GM21825 (cell line): ENCODE data around the gene GFRA1.

Experiments
- ATAC-seq: cut with Tn5 transposase; IDR thresholded peaks from one replicate; pipeline ENCODE4 v1.9.1; 2021; ENCODE audit warnings: mild to moderate bottlenecking, moderate library complexity; ENCODE audit not compliant: unreplicated experiment

The GFRA1 gene

DNA sequence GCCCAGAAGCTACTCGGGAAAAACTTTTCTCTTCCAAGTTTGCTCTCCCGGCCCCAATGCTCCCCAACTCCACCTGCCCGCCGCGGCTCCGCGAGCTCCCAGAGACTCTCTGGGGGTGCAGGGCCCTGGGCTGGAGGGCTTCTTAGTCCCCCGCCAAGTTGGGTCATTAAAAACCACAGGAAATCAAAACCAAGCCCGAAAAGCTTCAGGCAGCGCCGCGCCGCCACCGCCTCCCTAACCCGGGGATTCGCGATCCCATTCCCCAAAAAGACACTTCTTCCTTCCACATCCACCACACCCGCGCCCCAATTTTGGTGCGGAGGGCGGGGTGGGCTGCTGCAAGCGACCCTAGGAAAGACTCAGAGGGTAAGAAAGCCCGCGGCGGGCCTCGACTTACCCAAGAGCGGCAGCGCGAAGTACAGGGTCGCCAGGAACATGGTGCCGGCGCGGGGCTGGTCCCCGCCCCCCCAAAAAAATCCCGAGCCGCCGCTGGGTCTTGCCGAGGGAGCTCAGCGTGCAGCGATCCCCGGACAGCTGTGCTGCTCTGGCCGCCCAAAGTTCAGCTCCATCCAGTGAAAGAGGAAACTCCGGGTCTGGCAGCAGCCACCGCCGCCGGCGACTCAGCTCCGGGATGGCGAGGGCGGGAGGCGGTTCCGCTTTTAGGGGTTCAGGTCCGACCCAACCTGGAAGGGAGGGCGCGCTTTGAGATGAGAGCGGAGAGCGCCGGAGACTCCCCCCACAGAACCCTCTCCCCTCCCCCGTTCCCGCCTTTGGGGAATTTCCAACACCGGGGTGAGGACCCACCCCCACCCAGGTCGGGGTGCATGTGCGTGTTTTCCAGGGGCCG is 1.2 kb downstream of the GFRA1 start:
- no peak for ATAC-seq

DNA sequence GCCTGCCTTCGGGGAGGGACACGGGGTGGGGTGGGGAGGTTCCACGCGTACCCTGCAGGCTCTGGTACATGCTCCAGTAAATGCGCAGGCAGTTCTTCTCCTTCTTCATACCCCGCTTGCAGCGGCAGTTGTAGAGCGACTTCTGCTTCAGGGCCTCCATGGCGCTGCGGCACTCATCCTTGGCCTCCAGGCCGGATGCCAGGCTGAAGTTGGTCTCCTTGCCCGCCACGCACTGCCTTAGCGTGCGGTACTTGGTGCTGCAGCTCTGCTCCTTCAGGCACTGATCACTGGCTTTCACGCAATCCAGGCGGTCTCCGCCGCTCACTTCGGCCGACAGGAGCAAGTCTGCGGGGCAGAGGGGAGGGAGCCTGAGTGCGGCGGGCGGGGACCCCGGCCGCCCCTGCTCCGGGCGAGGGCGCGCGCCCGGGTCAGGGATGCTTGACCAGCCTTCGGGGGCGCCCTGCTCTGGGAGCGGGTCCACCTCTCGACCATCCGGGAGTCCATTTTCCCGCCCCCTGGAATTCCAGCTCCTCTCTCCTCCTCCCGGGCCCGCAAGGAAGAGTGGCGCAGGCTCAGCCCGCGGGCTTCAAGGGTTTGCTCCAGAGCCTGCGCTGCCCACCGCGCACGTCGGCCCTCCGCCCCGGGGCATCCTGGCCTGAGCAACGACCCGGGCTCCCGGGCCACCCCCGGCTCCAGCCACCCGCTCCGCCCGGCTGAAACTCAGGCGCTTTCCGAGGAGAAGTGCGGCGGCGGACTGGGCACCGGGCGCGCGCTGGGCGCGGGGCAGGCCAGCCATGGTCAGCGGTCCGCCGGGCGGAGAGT is 2.0 kb downstream of the GFRA1 start:
- ATAC-seq = no peak

DNA sequence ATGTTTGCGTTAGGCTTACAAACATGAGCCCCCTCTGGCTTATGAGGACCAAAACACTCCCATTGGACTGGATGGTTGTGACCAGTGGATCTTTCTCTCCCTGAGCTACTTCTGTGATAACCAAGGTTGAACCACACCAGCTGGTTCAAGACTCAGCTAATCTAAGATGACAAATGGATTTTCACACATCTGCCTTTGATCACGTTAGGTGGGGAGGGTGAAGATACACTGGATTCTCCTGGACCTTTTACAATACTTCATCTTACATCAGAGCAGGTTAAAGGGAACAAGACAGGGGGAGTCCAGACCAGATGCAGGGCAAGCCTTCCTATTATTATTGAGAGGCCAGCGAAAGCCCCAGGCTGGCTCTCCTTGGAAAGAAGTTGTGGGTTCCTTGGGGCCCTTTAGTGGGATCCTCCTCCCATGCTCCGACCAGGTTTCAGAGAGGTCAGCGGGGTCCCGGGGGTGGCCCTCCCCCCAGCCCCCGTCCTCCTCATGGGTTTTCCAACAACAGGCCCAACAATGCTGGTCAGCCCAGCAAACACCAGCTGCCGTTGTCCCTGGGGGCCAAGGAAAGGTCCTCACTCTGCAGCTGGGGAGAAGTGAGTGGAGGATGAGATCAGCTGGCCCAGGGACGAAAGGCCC is 2.8 kb downstream of the GFRA1 start:
- ATAC-seq = no peak

GRCh38 chr10:116269619-116270018 is 3.4 kb downstream of the GFRA1 start:
- ATAC-seq = no peak

GRCh38 chr10:116268976-116269375 is 4.0 kb downstream of the GFRA1 start:
- no peak for ATAC-seq

GRCh38 chr10:116265686-116266085 is 7.3 kb downstream of the GFRA1 start:
- ATAC-seq = no peak

DNA sequence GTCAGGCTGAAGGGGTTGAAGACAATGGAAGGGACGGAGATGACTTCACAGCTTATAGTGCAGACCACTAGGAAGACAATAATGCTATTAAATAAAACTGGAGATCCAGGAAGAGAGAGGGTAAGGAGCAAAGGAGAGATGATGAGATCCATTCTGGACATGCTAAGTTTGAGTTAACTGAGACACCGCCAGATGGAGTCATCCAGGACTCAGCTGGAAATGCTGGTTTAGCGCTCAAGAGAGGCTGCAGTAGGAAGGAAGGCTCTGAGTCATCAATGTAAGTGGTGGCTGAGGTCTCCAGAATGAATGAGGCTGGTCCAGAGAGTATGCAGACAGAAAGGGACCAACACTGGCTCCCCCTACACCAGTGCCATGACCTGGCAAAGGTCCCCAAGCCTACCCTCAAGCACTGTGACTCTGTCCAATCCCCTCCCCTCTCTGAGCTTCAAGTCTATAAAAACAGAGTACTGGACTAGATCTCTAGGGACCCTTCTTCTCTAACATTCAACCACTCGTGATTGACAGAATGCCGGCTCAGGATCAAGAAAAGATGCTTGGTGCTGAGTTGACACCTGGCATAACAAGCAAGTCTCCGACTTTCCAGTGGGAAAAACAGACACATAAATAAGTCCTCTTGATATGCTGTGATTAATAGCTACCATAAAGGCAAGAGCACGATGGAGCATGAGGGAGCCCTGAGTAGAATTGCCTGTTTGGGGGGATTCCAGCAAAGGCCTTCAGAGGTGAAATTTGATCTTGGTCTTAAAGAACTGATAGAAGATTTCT is 8.9 kb downstream of the GFRA1 start:
- ATAC-seq = no peak

GRCh38 chr10:116262678-116263077 is 10.3 kb downstream of the GFRA1 start:
- no peak for ATAC-seq

GRCh38 chr10:116260599-116260998 is 12.4 kb downstream of the GFRA1 start:
- no peak for ATAC-seq

DNA sequence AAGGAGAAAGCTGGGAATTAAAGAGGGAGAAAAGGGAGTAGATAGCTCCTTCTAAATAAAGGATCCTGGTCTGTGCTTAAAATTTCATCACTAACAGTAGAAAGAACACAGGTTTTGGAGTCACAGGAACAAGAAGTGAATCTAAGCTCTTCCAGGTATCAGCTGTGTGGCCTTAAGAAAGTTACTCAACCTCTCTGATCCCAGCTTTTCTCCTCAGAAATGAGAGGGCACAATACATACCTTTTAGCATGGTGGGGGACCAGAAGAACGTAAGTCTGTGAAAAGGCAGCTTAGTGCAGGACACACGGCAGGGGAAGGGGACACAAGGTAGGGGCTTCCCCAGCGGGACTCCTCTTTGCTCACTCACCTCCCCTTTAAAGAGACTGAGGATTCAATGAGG is 13.4 kb downstream of the GFRA1 start:
- no peak for ATAC-seq

DNA sequence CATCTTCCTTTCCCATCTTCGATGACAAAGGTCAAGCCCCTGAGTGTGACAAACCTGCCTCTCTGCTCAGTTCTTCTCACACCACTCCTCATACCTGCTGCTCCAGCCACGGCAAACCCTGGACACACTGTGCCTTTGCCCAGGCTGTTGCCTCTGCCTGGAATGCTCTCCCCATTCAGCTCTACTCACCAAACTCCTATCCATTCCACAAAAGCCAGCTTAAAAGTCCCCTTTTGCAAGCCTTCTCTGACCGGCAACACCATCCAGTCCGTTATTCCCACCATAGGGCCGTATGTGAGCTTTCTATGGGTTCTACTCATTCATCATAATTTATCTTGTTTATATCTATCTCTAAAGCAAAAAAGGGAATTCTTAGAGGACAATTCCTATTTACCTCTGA is 15.2 kb downstream of the GFRA1 start:
- ATAC-seq = no peak

DNA sequence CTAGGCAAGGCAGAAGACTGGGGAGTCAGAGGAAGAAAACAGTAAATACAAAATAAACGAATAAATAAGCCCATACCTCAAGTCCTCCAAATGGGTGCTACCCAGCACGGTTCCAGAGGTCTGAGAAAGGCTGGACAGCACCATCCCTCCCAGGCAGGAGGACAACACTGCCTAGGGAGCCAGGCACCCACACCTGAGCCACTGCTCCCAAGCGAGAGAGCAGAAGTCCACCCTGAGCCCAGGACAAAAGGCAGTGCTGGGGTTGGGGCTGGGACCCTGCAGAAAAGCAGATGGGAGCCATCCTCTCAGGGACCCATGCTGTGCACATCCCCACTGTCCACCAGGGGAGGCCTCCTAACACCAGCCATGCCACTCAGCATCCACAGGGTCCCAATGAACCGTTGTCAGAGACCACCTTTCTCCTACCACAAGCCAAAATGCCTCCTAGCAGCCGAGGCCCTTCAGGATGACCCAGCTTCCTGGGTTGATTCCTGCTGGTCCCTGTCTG is 16.2 kb downstream of the GFRA1 start:
- no peak for ATAC-seq

DNA sequence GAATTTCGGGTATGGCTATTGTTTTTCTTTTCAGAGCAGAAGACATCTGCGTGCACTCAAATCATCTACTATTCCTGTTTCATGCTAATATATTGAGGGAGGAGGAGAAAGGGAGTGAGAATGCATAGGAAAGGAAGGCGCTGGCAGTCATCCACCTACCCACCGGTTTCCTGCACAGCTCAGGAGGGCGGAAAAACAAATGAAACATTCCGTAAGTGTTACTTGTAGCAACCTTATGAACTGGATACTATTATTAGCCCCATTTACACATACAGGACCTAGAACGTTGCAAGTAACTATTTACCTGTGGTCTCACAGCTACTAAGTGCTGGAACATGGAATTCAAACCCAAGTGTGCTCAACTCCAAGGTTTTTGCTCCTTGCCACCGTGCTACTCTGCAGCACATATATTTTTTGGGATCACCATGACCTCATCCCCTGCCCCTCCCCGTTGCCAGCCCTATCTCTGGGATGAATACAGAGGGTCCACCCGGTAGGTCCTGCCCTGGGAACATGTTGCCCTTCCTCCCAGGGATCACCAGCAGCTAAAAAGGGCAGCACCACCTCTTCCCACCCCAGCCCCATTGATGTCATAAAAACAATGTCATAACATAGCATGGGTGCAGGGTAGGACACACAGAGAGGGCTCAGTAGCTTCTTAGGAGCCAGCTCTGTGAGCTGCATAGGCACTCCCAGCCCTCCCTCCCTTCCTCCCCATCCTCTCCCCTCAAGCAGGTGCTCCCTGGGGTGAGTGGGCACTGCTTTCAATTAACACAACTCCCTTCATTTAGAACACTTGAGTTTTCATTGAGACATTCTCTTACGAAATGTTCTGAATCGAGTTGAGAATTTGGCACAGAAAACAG is 16.9 kb downstream of the GFRA1 start:
- no peak for ATAC-seq

DNA sequence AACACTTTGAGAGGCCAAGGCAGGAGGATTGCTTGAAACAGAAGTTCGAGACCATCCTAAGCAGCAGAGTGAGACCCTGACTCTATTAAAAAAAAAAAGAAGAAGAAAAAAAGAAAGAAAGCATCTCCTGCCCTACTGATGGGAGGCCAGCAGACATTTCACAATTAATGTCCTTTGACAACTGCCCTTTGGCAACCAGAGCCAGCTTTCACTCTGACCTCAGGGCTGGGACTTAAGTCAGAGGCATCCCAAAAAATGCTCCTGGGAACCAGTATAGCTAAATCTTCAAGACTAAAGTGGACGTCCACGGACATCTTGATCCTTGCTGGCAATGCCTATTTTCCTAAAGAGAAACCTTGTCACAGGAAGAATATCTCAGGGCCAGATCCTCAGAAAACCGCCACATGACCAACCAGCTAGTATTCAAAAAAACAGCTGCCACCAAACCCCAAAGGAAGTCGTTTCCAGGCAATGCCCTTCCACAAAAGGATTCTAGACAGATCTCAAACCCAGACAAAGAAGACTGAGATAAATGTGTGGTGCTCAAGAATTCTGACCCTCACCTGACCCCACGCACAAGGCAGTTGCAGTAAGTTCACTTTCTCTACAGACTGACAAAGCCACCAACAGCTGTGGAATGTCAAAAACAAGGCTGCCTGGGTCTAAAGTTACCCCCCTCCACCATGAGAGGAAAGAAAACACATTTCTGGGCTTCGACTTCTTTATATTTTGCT is 18.4 kb downstream of the GFRA1 start:
- no peak for ATAC-seq

DNA sequence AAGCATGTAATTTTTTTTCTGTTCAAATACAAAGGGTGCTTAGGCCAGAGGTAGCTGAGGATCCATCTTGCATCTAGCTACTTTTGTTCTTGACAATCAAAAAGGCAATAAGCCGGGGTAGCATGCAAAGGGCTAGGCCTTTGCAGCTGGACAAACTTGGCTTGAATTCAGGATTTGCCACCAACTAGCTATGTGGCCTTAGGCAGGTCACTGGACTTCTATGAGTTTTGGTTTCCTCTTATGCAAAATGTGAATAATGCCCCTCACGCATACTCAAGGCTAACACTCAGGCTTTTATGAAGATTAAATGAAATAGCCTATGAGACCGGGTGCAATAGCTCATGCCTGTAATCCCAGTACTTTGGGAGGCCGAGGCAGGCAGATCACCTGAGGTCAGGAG is 19.3 kb downstream of the GFRA1 start:
- no peak for ATAC-seq

DNA sequence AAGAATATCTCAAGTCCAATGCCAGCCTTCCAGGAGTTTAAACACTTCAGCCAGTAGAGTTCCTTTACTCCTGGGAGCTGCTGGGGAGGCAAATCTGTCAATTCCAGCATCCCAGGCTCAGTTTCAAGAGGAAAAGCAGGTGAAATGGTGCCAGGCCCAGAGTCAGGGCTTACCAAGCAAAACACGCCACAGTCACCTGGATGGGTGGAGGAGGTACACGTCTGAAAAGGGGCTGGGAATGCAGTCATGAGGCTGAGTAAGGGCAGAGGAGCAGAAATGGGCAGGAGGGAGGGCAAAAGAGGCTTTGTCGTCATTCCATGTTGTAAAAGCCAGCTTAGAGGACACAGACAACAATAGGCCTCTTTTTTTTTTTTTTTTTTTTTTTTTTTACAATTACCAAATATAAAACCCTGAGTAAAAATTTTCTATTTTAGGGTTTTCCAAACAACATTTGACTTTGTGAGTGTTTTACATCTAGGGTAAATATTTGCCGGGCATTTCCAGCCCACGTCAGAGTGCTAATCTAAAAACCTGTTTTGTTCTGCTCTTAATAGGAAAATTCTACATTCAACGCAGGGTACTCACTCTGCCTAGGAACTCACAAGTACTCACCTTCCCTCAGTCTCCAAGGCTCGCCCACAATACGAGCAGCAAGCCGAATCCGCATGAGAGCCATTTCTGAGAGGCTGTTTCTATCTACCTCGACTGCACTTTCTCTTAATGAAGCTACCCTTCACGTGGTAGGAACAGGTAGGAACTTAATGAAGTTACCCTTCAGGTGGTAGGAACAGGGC is 21.2 kb downstream of the GFRA1 start:
- ATAC-seq = no peak

DNA sequence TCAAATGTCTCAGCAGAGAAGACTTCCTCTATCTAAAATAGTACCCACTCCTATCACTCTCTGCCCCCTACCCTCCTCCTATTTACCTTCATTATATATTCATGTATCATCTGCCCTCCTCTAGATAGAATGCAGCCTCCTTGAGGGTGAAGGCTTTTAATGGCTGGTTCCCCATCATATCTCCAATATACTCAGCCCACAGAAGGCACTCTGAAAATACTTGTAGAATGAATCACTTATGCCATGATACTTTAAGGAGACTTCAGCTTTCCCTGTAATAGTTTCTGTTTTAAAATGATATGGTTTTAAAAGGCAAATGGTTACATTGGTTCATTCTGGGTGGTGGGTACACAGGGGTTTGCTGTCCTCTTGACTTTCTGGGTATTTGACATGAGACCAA is 25.3 kb downstream of the GFRA1 start:
- ATAC-seq = no peak

DNA sequence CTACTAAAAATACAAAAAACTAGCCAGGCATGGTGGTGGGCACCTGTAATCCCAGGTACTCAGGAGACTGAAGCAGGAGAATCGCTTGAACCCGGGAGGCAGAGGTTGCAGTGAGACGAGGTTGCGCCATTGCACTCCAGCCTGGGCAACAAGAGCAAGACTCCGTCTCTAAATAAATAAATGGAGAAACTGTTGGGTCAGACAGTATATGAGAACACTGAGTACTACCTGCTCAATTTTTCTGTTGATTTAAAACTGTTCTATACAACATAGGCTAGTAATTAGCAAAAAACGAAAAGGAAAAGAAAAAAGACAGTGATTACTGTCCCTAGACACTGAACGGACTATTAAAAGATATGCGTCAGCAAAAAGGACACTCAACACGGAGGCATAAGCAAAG is 26.7 kb downstream of the GFRA1 start:
- ATAC-seq = no peak
